ENCODE data around the gene TUSC1. TPM values are rescaled to one million over a fixed set of nuclear protein-coding genes. Genes with fewer than 3 reads are reported as not detected.
A peak's percentile ranks its signal among the peaks of the same experiment; 100 is the strongest.
"Not testable (repeated sequence)": the region's sequence is repeated elsewhere in the genome, so short reads cannot be mapped to it uniquely, and the experiment has no call there.

TUSC1 gene
- total RNA-seq, 1 experiment from 2014 or later = 5.1 TPM

GRCh38 chr9:25678846-25679360, 659 bp upstream of the TUSC1 start:
- Mint-ChIP-seq H3K36me3 (ENCODE audit: insufficient read depth, unreplicated experiment) (peaks cover 7% of the 10 kb centered on the region), H3K9me3 (ENCODE audit: low read depth, unreplicated experiment) (peaks cover 3% of the 10 kb centered on the region), H3K4me1 (ENCODE audit: low read depth, unreplicated experiment) (no peaks in the 10 kb centered on the region), H3K27ac (ENCODE audit: unreplicated experiment) (no peak overlapping the region), H3K27me3 (ENCODE audit: unreplicated experiment) (no peaks in the 10 kb centered on the region), H3K4me3 (ENCODE audit: low read depth, unreplicated experiment) (peak overlapping the region; percentile 61)
- BruUV-seq (replicated peaks) = TSS peak; percentile 72
- intact Hi-C loops (cut with micrococcal nuclease; ENCODE audit: unreplicated experiment) = loop anchor here (5.0 kb wide), 1 partner anchor 72 kb away; no protein-coding TSS in a partner anchor
- DNase-seq = no peak
- no peak for TF ChIP-seq CTCF (IDR thresholded peaks at IDR 0.05; ENCODE audit: unreplicated experiment)
- CTCF ChIA-PET = no interaction called here

- H3K4me3 Mint-ChIP-seq (ENCODE audit: low read depth, unreplicated experiment) = peak overlapping the region; percentile 61
- no peak overlapping the region for H3K27ac Mint-ChIP-seq (ENCODE audit: unreplicated experiment)
- peaks cover 7% of the 10 kb centered on the region for H3K36me3 Mint-ChIP-seq (ENCODE audit: insufficient read depth, unreplicated experiment)
- CTCF ChIA-PET = interaction anchor here (0.6 to 1.8 kb wide), 2 partner anchors 39 to 1128 kb away, joined by 5 to 8 read pairs; no protein-coding TSS in a partner anchor
- no peaks in the 10 kb centered on the region for H3K4me1 Mint-ChIP-seq (ENCODE audit: low read depth, unreplicated experiment)
- no peaks in the 10 kb centered on the region for H3K27me3 Mint-ChIP-seq (ENCODE audit: unreplicated experiment)
- DNase-seq = peak; percentile 82
- BruUV-seq (replicated peaks) = TSS peak; percentile 95
- TF ChIP-seq CTCF (IDR thresholded peaks at IDR 0.05; ENCODE audit: unreplicated experiment) = no peak
- intact Hi-C loops (cut with micrococcal nuclease; ENCODE audit: unreplicated experiment) = loop anchor here (5.0 kb wide), 1 partner anchor 70 kb away; no protein-coding TSS in a partner anchor
- H3K9me3 Mint-ChIP-seq (ENCODE audit: low read depth, unreplicated experiment) = no peaks in the 10 kb centered on the region
These were observed 720 bp downstream of the TUSC1 start for GRCh38 chr9:25677301-25678146.

- H3K9me3 Mint-ChIP-seq (ENCODE audit: low read depth, unreplicated experiment); H3K36me3 Mint-ChIP-seq (ENCODE audit: insufficient read depth, unreplicated experiment); CTCF ChIA-PET; BruUV-seq (replicated peaks); H3K27ac Mint-ChIP-seq (ENCODE audit: unreplicated experiment); H3K4me3 Mint-ChIP-seq (ENCODE audit: low read depth, unreplicated experiment); DNase-seq; H3K4me1 Mint-ChIP-seq (ENCODE audit: low read depth, unreplicated experiment); H3K27me3 Mint-ChIP-seq (ENCODE audit: unreplicated experiment): not testable (repeated sequence)
- intact Hi-C loops (cut with micrococcal nuclease; ENCODE audit: unreplicated experiment) = loop anchor here (5.0 kb wide), 1 partner anchor 69 kb away; no protein-coding TSS in a partner anchor
These were observed 2.4 kb downstream of the TUSC1 start for GRCh38 chr9:25675858-25676257.

GRCh38 chr9:25658571-25658970, 19.7 kb downstream of the TUSC1 start:
- CTCF ChIA-PET = interaction anchor here (0.7 kb wide), 1 partner anchor 519 kb away, joined by 3 read pairs; no protein-coding TSS in a partner anchor
- no peaks in the 10 kb centered on the region for H3K27me3 Mint-ChIP-seq (ENCODE audit: unreplicated experiment)
- H3K4me3 Mint-ChIP-seq (ENCODE audit: low read depth, unreplicated experiment) = no peak overlapping the region

More at GRCh38 chr9:25658571-25658970, 19.7 kb downstream of the TUSC1 start:
- no peak for DNase-seq
- no TSS peak for BruUV-seq (replicated peaks)
- Mint-ChIP-seq H3K4me1 (ENCODE audit: low read depth, unreplicated experiment) (no peaks in the 10 kb centered on the region), H3K9me3 (ENCODE audit: low read depth, unreplicated experiment) (peaks cover 3% of the 10 kb centered on the region), H3K36me3 (ENCODE audit: insufficient read depth, unreplicated experiment) (no peaks in the 10 kb centered on the region), H3K27ac (ENCODE audit: unreplicated experiment) (no peak overlapping the region)
- no peak for TF ChIP-seq CTCF (IDR thresholded peaks at IDR 0.05; ENCODE audit: unreplicated experiment)
- intact Hi-C loops (cut with micrococcal nuclease; ENCODE audit: unreplicated experiment) = no loop called here

Measured in Calu3 (cell line).